ENCODE data around the gene ARPIN. TPM values are rescaled to one million over a fixed set of nuclear protein-coding genes. Genes with fewer than 3 reads are reported as not detected.
"Not testable (repeated sequence)": the region's sequence is repeated elsewhere in the genome, so short reads cannot be mapped to it uniquely, and the experiment has no call there.

Gene ARPIN
- total RNA-seq = 10 to 100 TPM; 39.0 to 45.8 (median 43.0) TPM
- long read RNA-seq, donor 1, full-length matches to known transcripts = 19 of 35 reads
- long read RNA-seq, donor 1, partial matches to known transcripts = 6 of 35 reads
- long read RNA-seq, donor 1, other reads (novel, unspliced or antisense) = 10 of 35 reads
- long read RNA-seq, donor 2, full-length matches to known transcripts = 19 of 28 reads
- long read RNA-seq, donor 2, partial matches to known transcripts = 1 of 28 reads
- long read RNA-seq, donor 2, other reads (novel, unspliced or antisense) = 8 of 28 reads

GRCh38 chr15:89912674-89913396 is at the start of gene ARPIN:
Gene ARPIN, minus strand, starts transcription at chr15:89912952. Its CDS starts 117 bp downstream, at chr15:89912835.
- ATAC-seq = peak; percentile 80
- TF ChIP-seq CTCF (IDR thresholded peaks at IDR 0.05) = no peak
- Histone ChIP-seq H3K4me1 (ENCODE audit: low read depth) (peaks cover 10% of the 10 kb centered on the region), H3K4me3 (peak within 1 kb of the TSS; percentile 65), H3K36me3 (ENCODE audit: low read depth) (no peaks in the 10 kb centered on the region), H3K9me3 (no peaks in the 10 kb centered on the region)
- intact Hi-C loops (cut with DNase I, micrococcal nuclease) = no loop called here
- peak; percentile 71 to 80 (median 71) for DNase-seq

DNA sequence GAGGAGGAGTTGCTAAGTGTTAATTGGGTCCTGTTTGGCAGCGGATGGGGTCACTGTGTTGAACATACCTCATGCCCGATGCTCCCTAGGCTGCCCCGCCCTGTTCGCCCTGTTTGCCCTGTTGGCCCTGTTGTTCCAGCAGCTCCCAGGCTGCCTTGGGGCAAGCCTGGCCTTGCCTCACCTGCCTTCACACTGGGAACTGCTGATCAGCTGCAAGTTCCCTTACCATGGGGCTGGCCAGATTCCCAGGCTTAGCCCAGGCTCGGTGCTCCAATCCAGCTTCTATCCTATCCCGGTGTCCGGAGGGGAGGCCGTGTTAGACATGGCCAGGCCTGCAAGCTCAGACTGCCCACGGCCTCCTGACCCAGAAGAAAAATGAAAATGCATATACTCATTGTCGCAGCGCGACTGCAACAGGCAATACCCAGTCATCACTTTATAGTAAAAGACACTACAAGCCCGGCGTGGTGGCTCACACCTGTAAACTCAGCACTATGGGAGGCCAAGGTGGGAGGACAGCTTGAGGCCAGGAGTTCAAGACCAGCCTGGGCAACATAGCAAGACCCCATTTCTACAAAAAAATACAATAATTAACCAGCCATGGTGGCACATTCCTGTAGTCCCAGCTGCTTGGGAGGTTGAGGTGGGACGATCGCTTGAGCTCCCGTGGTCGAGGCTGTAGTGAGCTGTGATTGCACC is 45.5 kb upstream of the ARPIN start:
- DNase-seq = peak; percentile 75 to 77 (median 76)
- peak; percentile 88 for ATAC-seq
- Histone ChIP-seq H3K36me3 (ENCODE audit: low read depth) (no peaks in the 10 kb centered on the region), H3K4me1 (ENCODE audit: low read depth) (peaks cover 6% of the 10 kb centered on the region), H3K4me3 (no peak overlapping the region), H3K9me3 (no peaks in the 10 kb centered on the region)
- TF ChIP-seq CTCF (IDR thresholded peaks at IDR 0.05) = no peak
- intact Hi-C loops (cut with DNase I, micrococcal nuclease) = no loop called here

DNA sequence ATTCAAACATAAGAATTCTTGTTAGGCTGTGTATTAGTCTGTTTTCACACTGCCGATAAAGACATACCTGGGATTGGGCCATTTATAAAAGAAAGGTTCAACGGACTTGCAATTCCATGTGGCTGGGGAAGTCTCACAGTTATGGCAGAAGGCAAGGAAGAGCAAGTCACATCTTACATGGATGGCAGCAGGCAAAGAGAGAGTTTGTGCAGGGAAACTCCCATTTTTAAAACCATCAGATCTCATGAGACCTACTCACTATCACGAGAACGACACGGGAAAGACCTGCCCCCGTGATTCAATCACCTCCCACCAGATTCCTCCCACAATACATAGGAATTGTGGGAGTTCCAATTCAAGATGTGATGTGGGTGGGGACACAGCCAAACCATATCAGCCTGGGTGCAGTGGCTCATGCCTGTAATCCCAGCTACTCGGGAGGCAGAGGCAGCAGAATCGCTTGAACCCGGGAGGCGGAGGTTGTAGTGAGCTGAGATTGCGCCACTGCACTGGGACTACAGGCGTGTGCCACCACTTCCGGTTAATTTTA is 42.8 kb upstream of the ARPIN start:
- H3K36me3 ChIP-seq (ENCODE audit: low read depth); H3K4me3 ChIP-seq; H3K4me1 ChIP-seq (ENCODE audit: low read depth); H3K9me3 ChIP-seq; DNase-seq; intact Hi-C loops (cut with DNase I, micrococcal nuclease); ATAC-seq: not testable (repeated sequence)

GRCh38 chr15:89954541-89954940 is 41.8 kb upstream of the ARPIN start:
- ATAC-seq (no peak), DNase-seq (no peak)
- intact Hi-C loops (cut with DNase I, micrococcal nuclease) = no loop called here
- no peak for TF ChIP-seq CTCF (IDR thresholded peaks at IDR 0.05)
- Histone ChIP-seq H3K4me3 (no peak overlapping the region), H3K36me3 (ENCODE audit: low read depth) (no peaks in the 10 kb centered on the region), H3K9me3 (no peaks in the 10 kb centered on the region), H3K4me1 (ENCODE audit: low read depth) (peaks cover 6% of the 10 kb centered on the region)

- intact Hi-C loops (cut with DNase I, micrococcal nuclease) = no loop called here
- no peak for TF ChIP-seq CTCF (IDR thresholded peaks at IDR 0.05)
- H3K4me1 ChIP-seq (ENCODE audit: low read depth) = peaks cover 14% of the 10 kb centered on the region
- no peaks in the 10 kb centered on the region for H3K9me3 ChIP-seq
- H3K36me3 ChIP-seq (ENCODE audit: low read depth) = no peaks in the 10 kb centered on the region
- ATAC-seq = no peak
- no peak overlapping the region for H3K4me3 ChIP-seq
- no peak for DNase-seq
Observed at GRCh38 chr15:89948796-89949195, 36.0 kb upstream of the ARPIN start.
